GM10266 (cell line): ENCODE data around the gene RASGRF1.
"Not testable (repeated sequence)": the region's sequence is repeated elsewhere in the genome, so short reads cannot be mapped to it uniquely, and the experiment has no call there.

Source experiments
- DNase-seq: peaks from one replicate; pipeline ENCODE4 v3.0.0; 2012; ENCODE audit errors: extremely low spot score
- CTCF ChIP-seq: IDR thresholded peaks from 2 replicates; pipeline ENCODE4 v1.5.1; 2012; ENCODE audit warnings: mild to moderate bottlenecking, low read depth; ENCODE audit not compliant: control insufficient read depth, insufficient read depth; ENCODE audit errors: missing control alignments

The RASGRF1 gene

DNA sequence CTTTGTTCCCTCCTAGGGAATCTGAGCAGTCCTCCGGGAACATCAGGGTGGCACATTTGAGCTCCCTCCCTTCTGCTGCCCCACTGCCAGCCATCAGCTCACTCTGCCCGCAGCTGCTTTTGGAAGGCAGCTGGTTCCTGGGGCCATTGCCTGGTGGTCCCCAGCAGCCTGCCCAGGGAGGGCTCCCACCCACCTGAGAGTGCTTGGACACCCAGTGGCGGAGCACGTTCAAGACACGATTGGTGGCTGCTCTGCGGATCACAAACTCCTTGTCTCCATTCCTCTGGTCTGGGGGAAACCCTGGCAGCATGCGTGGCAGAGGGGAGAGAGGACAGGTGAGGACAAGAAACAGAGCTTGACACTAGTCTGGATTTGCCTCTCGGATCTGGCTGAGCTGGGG is 92.1 kb downstream of the RASGRF1 start:
- no peak for TF ChIP-seq CTCF
- DNase-seq = no peak

- no peak for TF ChIP-seq CTCF
- no peak for DNase-seq
Measured at GRCh38 chr15:78997981-78998499, 92.5 kb downstream of the RASGRF1 start.

- no peak for DNase-seq
- TF ChIP-seq CTCF = no peak
Measured at GRCh38 chr15:78996894-78997275, 93.7 kb downstream of the RASGRF1 start.

GRCh38 chr15:78995921-78996893 is 94.4 kb downstream of the RASGRF1 start:
- no peak for TF ChIP-seq CTCF
- DNase-seq = no peak

DNA sequence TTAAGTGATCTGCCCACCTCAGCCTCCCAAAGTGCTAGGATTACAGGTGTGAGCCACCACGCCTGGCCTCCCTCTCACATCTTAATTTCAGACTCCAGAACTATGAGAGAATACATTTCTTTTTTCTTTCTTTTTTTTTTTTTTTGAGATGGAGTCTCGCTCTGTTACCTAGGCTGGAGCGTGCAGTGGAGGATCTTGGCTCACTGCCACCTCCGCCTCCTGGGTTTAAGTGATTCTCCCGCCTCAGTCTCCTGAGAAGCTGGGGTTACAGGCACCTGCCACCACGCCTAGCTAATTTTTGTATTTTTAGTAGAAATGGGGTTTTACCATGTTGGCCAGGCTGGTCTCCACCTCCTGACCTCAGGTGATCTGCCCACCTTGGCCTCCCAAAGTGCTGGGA is 95.4 kb downstream of the RASGRF1 start:
- not testable (repeated sequence) for DNase-seq

GRCh38 chr15:78993931-78994530 is 96.5 kb downstream of the RASGRF1 start:
- no peak for DNase-seq
- TF ChIP-seq CTCF = no peak

GRCh38 chr15:78993257-78993930 is 97.2 kb downstream of the RASGRF1 start:
- no peak for DNase-seq
- TF ChIP-seq CTCF = no peak
